ENCODE data around the gene ABCA5. TPM values are rescaled to one million over a fixed set of nuclear protein-coding genes. Genes with fewer than 3 reads are reported as not detected.

Gene ABCA5
- total and polyA plus RNA-seq, 10 of the 15 experiments (the other 5 are each of a cell fraction or from before 2014, with no cell fraction given), result 11.8 to 31.1 (median 18.1) TPM

DNA sequence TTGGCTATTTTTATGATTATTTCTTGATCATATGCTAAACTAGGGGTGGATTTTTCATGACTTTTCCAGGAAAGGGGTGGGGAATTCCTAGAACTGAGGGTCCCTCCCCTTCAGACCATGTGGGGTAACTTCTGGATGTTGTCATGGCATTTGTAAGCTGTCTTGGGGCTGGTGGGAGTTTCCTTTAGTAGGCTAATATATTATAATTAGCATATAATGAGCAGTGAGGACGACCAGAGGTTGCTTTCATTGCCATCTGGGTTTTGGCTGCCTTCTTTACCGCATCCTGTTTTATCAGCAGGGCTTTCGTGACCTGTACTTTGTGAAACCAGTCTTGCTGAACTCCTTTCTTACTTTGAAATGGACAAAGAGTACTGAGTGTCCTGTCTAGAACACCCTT lies 40.4 kb upstream of the ABCA5 start:
- no peak overlapping the region for H3K4me3 ChIP-seq
- in situ Hi-C loops (cut with MboI) (no loop called here), intact Hi-C loops (cut with micrococcal nuclease; ENCODE audit: unreplicated experiment) (no loop called here)
- no peaks in the 10 kb centered on the region for H3K27me3 ChIP-seq (replicated peaks in 1 of 2; ENCODE audit: control insufficient read depth in 2 of 2, insufficient read depth in 2 of 2, low read length in 1 of 2)
- no peak for TF ChIP-seq CBFB (IDR thresholded peaks at IDR 0.05; ENCODE audit: low read depth)
- TF ChIP-seq RUNX3 (IDR thresholded peaks at IDR 0.05; ENCODE audit: low read length), result peak; percentile 50
- no peak for TF ChIP-seq IKZF2 (IDR thresholded peaks at IDR 0.05)
- FAIRE-seq, result peak; percentile 73
- POLR2A ChIA-PET, result no interaction called here
- BruUV-seq (replicated peaks), result no TSS peak
- SMC1A ChIA-PET (ENCODE audit: uncharacterized antibody, unreplicated experiment), result interaction anchor here (1.1 kb wide), 1 partner anchor 591 kb away, joined by 3 read pairs; no protein-coding TSS in a partner anchor
- CTCF ChIA-PET, result interaction anchor here (1.2 kb wide), 2 partner anchors 23 to 28 kb away, joined by 3 read pairs; no protein-coding TSS in a partner anchor
- no peaks in the 10 kb centered on the region for H4K20me1 ChIP-seq (ENCODE audit: control insufficient read depth, insufficient read depth)
- no peaks in the 10 kb centered on the region for H3K36me3 ChIP-seq (ENCODE audit: control insufficient read depth in 2 of 2, insufficient read depth in 2 of 2, low read length in 1 of 2)
- no peaks in the 10 kb centered on the region for H3K79me2 ChIP-seq (ENCODE audit: control insufficient read depth, insufficient read depth, low read length)
- no peaks in the 10 kb centered on the region for H3K9me3 ChIP-seq (replicated peaks; ENCODE audit: control insufficient read depth, insufficient read depth, low read length)
- peak overlapping the region; percentile 27; the same call in 1 of the 2 replicates for H3K4me2 ChIP-seq (ENCODE audit: control insufficient read depth, insufficient read depth)
- peak; percentile 65 for ATAC-seq
- H3K9ac ChIP-seq (ENCODE audit: control insufficient read depth, insufficient read depth, low read length), result no peak overlapping the region
- no peak overlapping the region for H2AFZ ChIP-seq (ENCODE audit: control insufficient read depth, low read depth, low read length)
- RAD21 ChIA-PET (ENCODE audit: unreplicated experiment), result no interaction called here
- WGBS (ENCODE audit: insufficient coverage, insufficient replicate concordance, low lambda C conversion rate, missing lambda C conversion rate), result 0% methylated on average over 3 of the region's 3 CpGs
- peaks cover 7% of the 10 kb centered on the region; the same call in 1 of the 2 replicates for H3K4me1 ChIP-seq (ENCODE audit: control insufficient read depth, insufficient read depth, low read length)
- H3K27ac ChIP-seq (ENCODE audit: control insufficient read depth, insufficient read depth), result no peak overlapping the region; the same call in 1 of the 2 replicates
- DNase-seq (ENCODE audit: low read depth, low spot score), result peak; percentile 15

DNA sequence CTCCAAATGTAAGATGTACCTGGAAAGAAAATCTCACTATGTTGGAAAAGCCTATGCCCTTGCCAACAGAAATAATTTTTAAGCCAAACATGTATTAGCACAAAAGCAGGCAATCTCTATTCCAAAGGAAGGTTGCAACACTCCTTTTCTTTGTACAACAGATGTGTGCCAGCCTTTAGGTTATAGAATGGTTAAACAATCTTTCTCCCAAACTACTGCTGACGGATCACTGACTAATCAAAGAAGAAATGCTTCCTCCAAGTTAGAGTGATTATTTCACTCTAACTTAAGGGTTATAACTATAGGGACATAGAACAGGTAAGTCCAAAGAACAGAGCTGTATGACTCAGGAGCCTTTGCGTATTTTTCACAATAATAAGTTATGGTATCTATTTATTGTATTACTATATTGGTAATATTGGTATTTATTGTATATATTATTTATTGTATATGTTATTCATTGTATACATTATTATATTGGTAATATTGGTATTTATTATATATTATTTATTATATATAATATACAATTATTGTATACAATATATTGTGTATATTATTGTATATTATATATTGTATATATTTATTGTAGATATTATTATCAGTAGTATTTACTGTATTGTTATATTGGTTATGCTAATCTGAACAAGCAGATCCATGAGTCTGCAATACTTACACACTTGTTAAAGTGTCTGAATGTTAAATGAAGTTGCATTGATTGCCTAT lies 36.7 kb upstream of the ABCA5 start:
- no peak overlapping the region for H3K27ac ChIP-seq (ENCODE audit: control insufficient read depth, insufficient read depth)
- no TSS peak for BruUV-seq (replicated peaks)
- DNase-seq (ENCODE audit: low read depth, low spot score) (no peak), FAIRE-seq (no peak), ATAC-seq (no peak)
- H3K4me1 ChIP-seq (ENCODE audit: control insufficient read depth, insufficient read depth, low read length), result peaks cover 7% of the 10 kb centered on the region; the same call in 1 of the 2 replicates
- TF ChIP-seq POLR2AphosphoS2 (IDR thresholded peaks at IDR 0.05; ENCODE audit: low read depth, low read length) (no peak), USF2 (IDR thresholded peaks at IDR 0.05; ENCODE audit: borderline replicate concordance, low read depth, low read length) (no peak), WRNIP1 (IDR thresholded peaks at IDR 0.05; ENCODE audit: borderline replicate concordance, low read depth, low read length) (no peak), MYC (IDR thresholded peaks at IDR 0.05; ENCODE audit: insufficient read depth, insufficient read length, insufficient replicate concordance, low read length, severe bottlenecking) (no peak), SRF (IDR thresholded peaks at IDR 0.05; ENCODE audit: low read depth in 2 of 2, low read length in 2 of 2) (no peak)
- POLR2A ChIA-PET, result no interaction called here
- SMC1A ChIA-PET (ENCODE audit: uncharacterized antibody, unreplicated experiment), result no interaction called here
- no peaks in the 10 kb centered on the region for H3K9me3 ChIP-seq (replicated peaks; ENCODE audit: control insufficient read depth, insufficient read depth, low read length)
- no peak overlapping the region for H3K4me2 ChIP-seq (ENCODE audit: control insufficient read depth, insufficient read depth)
- WGBS (ENCODE audit: insufficient coverage, insufficient replicate concordance, low lambda C conversion rate, missing lambda C conversion rate), result 97% methylated on average over 2 of the region's 2 CpGs
- no peaks in the 10 kb centered on the region for H3K27me3 ChIP-seq (replicated peaks in 1 of 2; ENCODE audit: control insufficient read depth in 2 of 2, insufficient read depth in 2 of 2, low read length in 1 of 2)
- intact Hi-C loops (cut with micrococcal nuclease; ENCODE audit: unreplicated experiment), result no loop called here
- H4K20me1 ChIP-seq (ENCODE audit: control insufficient read depth, insufficient read depth), result no peaks in the 10 kb centered on the region
- CTCF ChIA-PET, result interaction anchor here (1.5 kb wide), 1 partner anchor 159 kb away, joined by 4 read pairs; no protein-coding TSS in a partner anchor
- RAD21 ChIA-PET (ENCODE audit: unreplicated experiment), result no interaction called here
- no peak overlapping the region for H3K9ac ChIP-seq (ENCODE audit: control insufficient read depth, insufficient read depth, low read length)
- no peaks in the 10 kb centered on the region for H3K36me3 ChIP-seq (ENCODE audit: control insufficient read depth in 2 of 2, insufficient read depth in 2 of 2, low read length in 1 of 2)
- H3K4me3 ChIP-seq, result no peak overlapping the region
- H3K79me2 ChIP-seq (ENCODE audit: control insufficient read depth, insufficient read depth, low read length), result no peaks in the 10 kb centered on the region
- in situ Hi-C loops (cut with MboI), result no loop called here
- no peak overlapping the region for H2AFZ ChIP-seq (ENCODE audit: control insufficient read depth, low read depth, low read length)

Measured in GM12878 (cell line).